Endothelial cell of umbilical vein (primary cell): Measurements from ENCODE around the gene MYO16. TPM values are rescaled to one million over a fixed set of nuclear protein-coding genes. Genes with fewer than 3 reads are reported as not detected.

Source experiments
- BruUV-seq: library from RNA; stranded (reverse); fragments of 400-500 nt; replicated peaks from 2 replicates; lab custom pipeline; 2021; lab: Mats Ljungman, UMichigan
- CTCF ChIA-PET: fragments of 300-600, 350-600 bp; sonication (Branson Sonifier 250); formaldehyde crosslinking; loops from one replicate; lab custom pipeline; 2021; ENCODE audit warnings: antibody characterized with exemption, inconsistent platforms; lab: Charles Lee
- POLR2A ChIA-PET: fragments of 300-600, 350-600 bp; sonication (Branson Sonifier 250); formaldehyde crosslinking; loops from one replicate; lab custom pipeline; 2021; ENCODE audit warnings: antibody characterized with exemption, inconsistent platforms; lab: Charles Lee
- DNase-seq: peaks from one replicate; pipeline ENCODE4 v3.0.0-alpha.2; 2011; ENCODE audit warnings: low read depth, low spot score
- FAIRE-seq: peaks from 2 replicates; lab custom pipeline; 2011; peaks lifted over from hg19 to GRCh38; lab: Jason Lieb, UNC
- H2AFZ ChIP-seq: 2 replicates; pipeline ENCODE4 v1.6.0; 2012; ENCODE audit warnings: low read depth, low read length, control low read depth, inconsistent platforms
- H3K27ac ChIP-seq: 2 replicates; pipeline ENCODE4 v1.5.1; 2011; ENCODE audit warnings: low read depth, mild to moderate bottlenecking, control low read depth, low read length, moderate library complexity; ENCODE audit not compliant: insufficient read depth
- H3K27me3 ChIP-seq, 2 experiments: 2 replicates each; pipeline versions ENCODE4 v1.6.0 to v1.6.1; 2011; ENCODE audit warnings: low read length in 2 of 2, mixed read lengths in 1 of 2; ENCODE audit not compliant: control insufficient read depth in 2 of 2, insufficient read depth in 2 of 2
- H3K36me3 ChIP-seq, 2 experiments: 2 replicates in 1 of 2; 3 replicates in 1 of 2; pipeline ENCODE4 v1.5.1; 2011; ENCODE audit warnings: low read length in 2 of 2, mild to moderate bottlenecking in 1 of 2, moderate library complexity in 1 of 2; ENCODE audit not compliant: control insufficient read depth in 2 of 2, insufficient read depth in 2 of 2; ENCODE audit errors: extremely low read depth in 1 of 2
- H3K4me1 ChIP-seq: 3 replicates; pipeline ENCODE4 v1.5.1; 2011; ENCODE audit warnings: mild to moderate bottlenecking, low read length; ENCODE audit not compliant: control insufficient read depth, insufficient read depth; ENCODE audit errors: extremely low read depth
- H3K4me2 ChIP-seq: 2 replicates; pipeline ENCODE4 v1.6.1; 2011; ENCODE audit warnings: low read length, control low read depth, mixed read lengths; ENCODE audit not compliant: insufficient read depth
- H3K4me3 ChIP-seq, 3 experiments: fragments of 200-600 bp in 1 of 3; sonication (generic), shearing (Covaris generic) in 1 of 3; replicated peaks in 1 of 3; 2 replicates each; pipeline ENCODE4 v1.5.1; 2011 to 2016; ENCODE audit warnings: control low read depth in 3 of 3, low read length in 3 of 3, mild to moderate bottlenecking in 2 of 3, inconsistent platforms in 1 of 3, low read depth in 1 of 3, moderate library complexity in 1 of 3; ENCODE audit not compliant: insufficient read depth in 1 of 3
- H3K79me2 ChIP-seq: 2 replicates; pipeline ENCODE4 v1.6.0; 2012; ENCODE audit warnings: low read length, inconsistent platforms; ENCODE audit not compliant: control insufficient read depth, insufficient read depth
- H3K9ac ChIP-seq: replicated peaks from 2 replicates; pipeline ENCODE3; 2011; ENCODE audit warnings: low read length, control low read depth; ENCODE audit not compliant: insufficient read depth; ENCODE audit errors: extremely low read depth
- H3K9me1 ChIP-seq: replicated peaks from 3 replicates; pipeline ENCODE4 v1.6.0; 2011; ENCODE audit warnings: mild to moderate bottlenecking, low read length; ENCODE audit not compliant: control insufficient read depth, insufficient read depth; ENCODE audit errors: extremely low read depth
- H3K9me3 ChIP-seq: replicated peaks from 2 replicates; pipeline ENCODE4 v1.5.1; 2012; ENCODE audit warnings: low read length, inconsistent platforms; ENCODE audit not compliant: control insufficient read depth, insufficient read depth
- H4K20me1 ChIP-seq: replicated peaks from 2 replicates; pipeline ENCODE3; 2011; ENCODE audit warnings: mild to moderate bottlenecking, low read length; ENCODE audit not compliant: control insufficient read depth, insufficient read depth; ENCODE audit errors: extremely low read depth
- EZH2 ChIP-seq: IDR thresholded peaks from 2 replicates; pipeline ENCODE4 v1.6.1; 2012; ENCODE audit warnings: borderline replicate concordance, low read depth, mild to moderate bottlenecking, moderate library complexity, low read length, inconsistent platforms; ENCODE audit not compliant: severe bottlenecking
- FOS ChIP-seq: IDR thresholded peaks from 2 replicates; pipeline ENCODE4 v1.6.1; 2011; ENCODE audit warnings: mild to moderate bottlenecking, low read length, moderate library complexity, borderline replicate concordance; ENCODE audit not compliant: insufficient read depth
- GATA2 ChIP-seq: IDR thresholded peaks from 2 replicates; pipeline ENCODE4 v1.7.0; 2011; ENCODE audit warnings: low read depth, mild to moderate bottlenecking, moderate library complexity, mixed read lengths, low read length; ENCODE audit not compliant: insufficient read length, insufficient read depth
- JUN ChIP-seq: IDR thresholded peaks from 2 replicates; pipeline ENCODE4 v1.6.1; 2011; ENCODE audit warnings: borderline replicate concordance, low read depth; ENCODE audit not compliant: insufficient read length, insufficient read depth
- MYC ChIP-seq: IDR thresholded peaks from one replicate; pipeline ENCODE4 v1.6.1; 2011; ENCODE audit warnings: mild to moderate bottlenecking, low read depth, low read length
- POLR2A ChIP-seq: IDR thresholded peaks from 2 replicates; pipeline ENCODE4 v1.6.1; 2012; ENCODE audit warnings: low read depth, mild to moderate bottlenecking, control low read depth, low read length
- POLR2AphosphoS5 ChIP-seq: IDR thresholded peaks from 2 replicates; pipeline ENCODE4 v1.6.1; 2012; ENCODE audit warnings: low read depth, mild to moderate bottlenecking, control low read depth, low read length, moderate library complexity; ENCODE audit not compliant: insufficient read depth
- dilution Hi-C: fragments of 300-500 bp; cut with MboI; formaldehyde crosslinking; loops from one replicate; pipeline ENCODE4 v1.15.0; 2019; ENCODE audit warnings: low sequenced_read_pairs; ENCODE audit not compliant: extremely low pct_ligation_motif_present
- intact Hi-C: fragments of 100-400 bp; cut with micrococcal nuclease; formaldehyde crosslinking; loops from one replicate; pipeline ENCODE4 v1.10.0; 2022
- polyA plus RNA-seq, 4 experiments: library from polyadenylated mRNA; depleted of rRNA in 3 of 4; stranded (reverse) in 3 of 4; unstranded in 1 of 4; fragments of >200 nt; gene quantifications; 2 replicates each; pipeline versions ENCODE4 v1.2.1 to v1.2.3, GENCODE V29; 2011 to 2012; ENCODE audit warnings: missing spikeins in 1 of 4
- total RNA-seq: library from RNA; stranded (reverse); gene quantifications from 2 replicates; pipeline ENCODE4 v1.2.3, GENCODE V29; 2021
- TF ChIP-seq, protein P1 (sequence below), 2 donors: IDR thresholded peaks; 1 replicate in 1 of 2; 2 replicates in 1 of 2; pipeline ENCODE4 v1.5.1; 2011; ENCODE audit warnings: low read length in 2 of 2, mild to moderate bottlenecking in 2 of 2, moderate library complexity in 2 of 2, control low read depth in 1 of 2, inconsistent platforms in 1 of 2, low read depth in 1 of 2; ENCODE audit not compliant: insufficient read depth in 1 of 2; ENCODE audit errors: extremely low read depth in 1 of 2
- TF ChIP-seq, protein P2 (sequence below): IDR thresholded peaks from 2 replicates; pipeline ENCODE4 v1.6.1; 2011; ENCODE audit not compliant: insufficient read depth, insufficient read length

The MYO16 gene
- total and polyA plus RNA-seq, 2 donors (not counting 3 experiments of a cell fraction or from before 2014, with no cell fraction given) = 0.03 to 0.04 TPM

DNA sequence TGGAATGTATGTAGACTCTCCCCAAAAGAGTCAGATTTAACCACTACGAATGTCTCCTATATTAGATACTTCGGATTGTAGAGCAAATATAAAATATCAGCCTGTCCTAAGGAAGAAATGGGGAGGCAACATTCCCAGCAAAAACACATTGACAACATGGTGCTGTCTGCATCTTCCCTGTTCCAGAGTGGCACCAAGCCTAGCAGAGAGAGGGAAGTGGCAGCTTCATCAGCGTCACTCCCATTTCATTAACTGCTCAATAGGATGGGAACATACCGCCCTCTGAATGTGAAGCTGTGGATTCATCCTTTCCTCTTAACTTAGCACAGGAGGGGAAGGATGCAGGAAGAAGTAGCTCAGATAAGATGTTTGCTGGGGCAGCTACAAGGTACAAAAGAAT is 45.4 kb downstream of the MYO16 start:
- Histone ChIP-seq H3K9ac (no peak overlapping the region), H4K20me1 (no peaks in the 10 kb centered on the region), H2AFZ (no peak overlapping the region), H3K9me1 (no peaks in the 10 kb centered on the region), H3K27ac (no peak overlapping the region), H3K36me3 (no peaks in the 10 kb centered on the region), H3K4me1 (no peaks in the 10 kb centered on the region), H3K79me2 (no peaks in the 10 kb centered on the region), H3K9me3 (peaks cover 4% of the 10 kb centered on the region), H3K27me3 (no peaks in the 10 kb centered on the region), H3K4me2 (no peak overlapping the region), H3K4me3 (no peak overlapping the region)
- DNase-seq (no peak), FAIRE-seq (no peak)
- ChIA-PET POLR2A (no interaction called here), CTCF (interaction anchor here (0.7 kb wide), 1 partner anchor 37 kb away, joined by 3 read pairs; no protein-coding TSS in a partner anchor)
- TF ChIP-seq MYC = no peak
- no peak for TF ChIP-seq EZH2
- TF ChIP-seq FOS = no peak
- no peak for TF ChIP-seq POLR2AphosphoS5
- TF ChIP-seq, protein P1, sequence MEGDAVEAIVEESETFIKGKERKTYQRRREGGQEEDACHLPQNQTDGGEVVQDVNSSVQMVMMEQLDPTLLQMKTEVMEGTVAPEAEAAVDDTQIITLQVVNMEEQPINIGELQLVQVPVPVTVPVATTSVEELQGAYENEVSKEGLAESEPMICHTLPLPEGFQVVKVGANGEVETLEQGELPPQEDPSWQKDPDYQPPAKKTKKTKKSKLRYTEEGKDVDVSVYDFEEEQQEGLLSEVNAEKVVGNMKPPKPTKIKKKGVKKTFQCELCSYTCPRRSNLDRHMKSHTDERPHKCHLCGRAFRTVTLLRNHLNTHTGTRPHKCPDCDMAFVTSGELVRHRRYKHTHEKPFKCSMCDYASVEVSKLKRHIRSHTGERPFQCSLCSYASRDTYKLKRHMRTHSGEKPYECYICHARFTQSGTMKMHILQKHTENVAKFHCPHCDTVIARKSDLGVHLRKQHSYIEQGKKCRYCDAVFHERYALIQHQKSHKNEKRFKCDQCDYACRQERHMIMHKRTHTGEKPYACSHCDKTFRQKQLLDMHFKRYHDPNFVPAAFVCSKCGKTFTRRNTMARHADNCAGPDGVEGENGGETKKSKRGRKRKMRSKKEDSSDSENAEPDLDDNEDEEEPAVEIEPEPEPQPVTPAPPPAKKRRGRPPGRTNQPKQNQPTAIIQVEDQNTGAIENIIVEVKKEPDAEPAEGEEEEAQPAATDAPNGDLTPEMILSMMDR (IDR thresholded peaks at IDR 0.05; ENCODE audit: extremely low read depth in 1 of 2, insufficient read depth in 1 of 2, low read depth in 1 of 2, low read length in 2 of 2) = no peak
- no peak for TF ChIP-seq POLR2A
- TF ChIP-seq, protein P2, sequence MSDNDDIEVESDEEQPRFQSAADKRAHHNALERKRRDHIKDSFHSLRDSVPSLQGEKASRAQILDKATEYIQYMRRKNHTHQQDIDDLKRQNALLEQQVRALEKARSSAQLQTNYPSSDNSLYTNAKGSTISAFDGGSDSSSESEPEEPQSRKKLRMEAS = no peak
- TF ChIP-seq GATA2 = no peak
- no peak for TF ChIP-seq JUN
- intact Hi-C loops (no loop called here), dilution Hi-C loops (no loop called here)
- BruUV-seq = no TSS peak
